Peyer's patch (tissue), 4 donors: ENCODE results near the gene TM4SF4.

Experiments
- CTCF ChIP-seq, 6 experiments: fragments of 450-650 bp in 4 of 6; fragments of 200-600 bp in 2 of 6; sonication (generic) in 1 of 6; IDR thresholded peaks; one replicate each; pipeline ENCODE4 v1.5.1; 2017 to 2019; ENCODE audit warnings: antibody characterized with exemption in 6 of 6, mild to moderate bottlenecking in 3 of 6, moderate library complexity in 1 of 6
- POLR2A ChIP-seq, 2 donors: fragments of 450-650 bp; IDR thresholded peaks; one replicate each; pipeline ENCODE4 v1.5.1; 2017; ENCODE audit warnings: antibody characterized with exemption in 2 of 2, mild to moderate bottlenecking in 2 of 2, moderate library complexity in 2 of 2

DNA sequence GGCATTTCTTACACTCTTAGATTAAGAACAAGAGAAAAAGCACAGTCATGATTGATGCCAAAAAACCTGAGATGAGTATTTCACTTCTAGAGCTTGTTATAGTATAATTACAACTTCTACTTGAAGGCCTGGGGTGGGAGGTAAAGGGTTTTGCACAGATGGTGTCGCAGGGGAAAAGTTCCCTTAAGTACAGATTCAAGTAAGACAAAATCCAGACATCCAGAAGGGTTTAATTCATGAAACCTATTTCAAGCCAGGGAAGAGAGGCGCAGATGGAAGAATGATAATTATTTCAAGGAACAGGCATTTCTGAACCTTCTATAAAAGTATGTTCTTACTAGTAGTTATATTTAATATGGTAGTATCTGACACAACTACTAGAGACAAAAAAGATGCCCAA lies 70.6 kb downstream of the TM4SF4 start:
- TF ChIP-seq CTCF (IDR thresholded peaks at IDR 0.05) (no peak), POLR2A (IDR thresholded peaks at IDR 0.05) (no peak)
